Measurements from ENCODE around the gene KCNH2. TPM values are rescaled to one million over a fixed set of nuclear protein-coding genes. Genes with fewer than 3 reads are reported as not detected.
"Not testable (repeated sequence)": the region's sequence is repeated elsewhere in the genome, so short reads cannot be mapped to it uniquely, and the experiment has no call there.

KCNH2 gene
- total RNA-seq, 1 donor from 2014 or later, result 1.9 TPM

DNA sequence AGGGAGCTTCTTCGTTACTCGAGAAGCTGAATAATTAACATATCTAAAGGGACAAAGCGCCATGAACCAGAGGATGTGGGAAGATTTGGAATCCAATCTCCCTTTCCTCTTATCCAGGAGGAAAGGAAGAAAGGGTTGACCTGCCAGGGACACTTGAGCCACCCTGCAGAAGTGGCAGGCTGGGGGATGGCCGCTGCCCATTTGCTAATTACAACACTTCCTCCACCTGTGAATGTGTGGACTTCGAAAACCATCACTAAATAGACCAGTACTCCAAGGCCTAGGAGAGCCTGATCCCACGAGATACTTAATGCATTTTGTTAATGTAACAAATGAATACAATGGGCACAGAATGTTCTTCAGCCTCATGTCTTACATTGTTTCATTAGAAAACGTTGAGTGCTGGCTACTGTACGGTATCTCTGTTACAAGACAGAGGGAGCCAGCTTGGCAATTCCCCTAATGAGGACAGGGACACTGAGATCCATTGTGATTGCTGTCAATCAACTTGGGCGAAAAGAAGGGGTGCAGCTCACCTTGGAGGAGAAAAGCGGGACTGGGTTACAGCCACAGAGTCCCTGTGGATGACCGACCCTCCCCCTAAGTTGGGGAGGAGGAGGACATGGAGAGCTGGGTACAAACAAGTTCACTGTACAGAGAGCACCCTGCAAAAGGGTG lies 66.4 kb downstream of the KCNH2 start:
- TF ChIP-seq CTCF (conservative IDR thresholded peaks at IDR 0.05; ENCODE audit: low read depth, low read length), result no peak
- no peak for DNase-seq (ENCODE audit: low read depth)
- H3K4me3 ChIP-seq (ENCODE audit: low read depth, low read length), result no peak overlapping the region

DNA sequence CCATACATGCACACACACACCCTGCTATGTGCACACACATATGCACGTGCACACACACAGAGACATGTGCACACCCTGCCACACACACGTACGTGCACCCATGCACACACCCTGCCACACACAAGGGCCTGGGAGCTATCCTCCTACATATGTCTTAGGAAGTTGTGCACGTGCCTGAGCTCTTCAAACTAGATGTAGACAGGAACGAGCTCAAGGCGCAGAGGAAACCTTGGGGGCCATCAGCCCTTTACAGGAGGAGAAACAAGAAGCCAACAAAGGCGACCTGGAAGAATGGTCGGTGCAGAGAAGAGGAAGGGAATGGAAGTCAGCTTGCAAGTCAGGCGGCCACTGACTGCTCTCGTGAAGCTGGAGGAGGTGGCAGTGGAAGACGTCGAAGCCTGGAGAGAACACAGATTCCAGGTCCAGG lies 67.1 kb downstream of the KCNH2 start:
- TF ChIP-seq CTCF (conservative IDR thresholded peaks at IDR 0.05; ENCODE audit: low read depth, low read length), result no peak
- DNase-seq (ENCODE audit: low read depth), result no peak
- no peak overlapping the region for H3K4me3 ChIP-seq (ENCODE audit: low read depth, low read length)

- DNase-seq (ENCODE audit: low read depth); H3K4me3 ChIP-seq (ENCODE audit: low read depth, low read length): not testable (repeated sequence)
Observed at GRCh38 chr7:150910305-150910995, 67.7 kb downstream of the KCNH2 start.

GRCh38 chr7:150909200-150909995 lies 68.7 kb downstream of the KCNH2 start:
- no peak overlapping the region for H3K4me3 ChIP-seq (ENCODE audit: low read depth, low read length)
- TF ChIP-seq CTCF (conservative IDR thresholded peaks at IDR 0.05; ENCODE audit: low read depth, low read length), result no peak
- DNase-seq (ENCODE audit: low read depth), result no peak

DNA sequence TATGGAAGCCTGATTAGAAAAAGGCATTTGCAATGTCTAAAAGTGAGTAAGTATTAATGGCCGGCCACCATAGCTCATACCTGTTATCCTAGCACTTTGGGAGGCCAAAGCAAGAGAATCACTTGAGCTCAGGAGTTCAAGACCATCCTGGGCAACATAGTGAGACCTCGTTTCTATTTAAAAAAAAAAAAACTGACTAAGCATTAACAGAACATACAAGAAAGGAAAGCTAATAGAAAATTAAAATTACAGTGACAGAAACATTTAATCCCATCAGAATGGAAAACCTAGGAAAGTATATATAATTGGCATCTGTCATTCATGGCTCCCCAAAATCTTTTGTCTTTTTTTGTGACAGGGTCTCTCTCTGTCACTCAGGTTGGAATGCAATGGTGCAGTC lies 69.9 kb downstream of the KCNH2 start:
- no peak for TF ChIP-seq CTCF (conservative IDR thresholded peaks at IDR 0.05; ENCODE audit: low read depth, low read length)
- no peak for DNase-seq (ENCODE audit: low read depth)
- H3K4me3 ChIP-seq (ENCODE audit: low read depth, low read length), result no peak overlapping the region

DNA sequence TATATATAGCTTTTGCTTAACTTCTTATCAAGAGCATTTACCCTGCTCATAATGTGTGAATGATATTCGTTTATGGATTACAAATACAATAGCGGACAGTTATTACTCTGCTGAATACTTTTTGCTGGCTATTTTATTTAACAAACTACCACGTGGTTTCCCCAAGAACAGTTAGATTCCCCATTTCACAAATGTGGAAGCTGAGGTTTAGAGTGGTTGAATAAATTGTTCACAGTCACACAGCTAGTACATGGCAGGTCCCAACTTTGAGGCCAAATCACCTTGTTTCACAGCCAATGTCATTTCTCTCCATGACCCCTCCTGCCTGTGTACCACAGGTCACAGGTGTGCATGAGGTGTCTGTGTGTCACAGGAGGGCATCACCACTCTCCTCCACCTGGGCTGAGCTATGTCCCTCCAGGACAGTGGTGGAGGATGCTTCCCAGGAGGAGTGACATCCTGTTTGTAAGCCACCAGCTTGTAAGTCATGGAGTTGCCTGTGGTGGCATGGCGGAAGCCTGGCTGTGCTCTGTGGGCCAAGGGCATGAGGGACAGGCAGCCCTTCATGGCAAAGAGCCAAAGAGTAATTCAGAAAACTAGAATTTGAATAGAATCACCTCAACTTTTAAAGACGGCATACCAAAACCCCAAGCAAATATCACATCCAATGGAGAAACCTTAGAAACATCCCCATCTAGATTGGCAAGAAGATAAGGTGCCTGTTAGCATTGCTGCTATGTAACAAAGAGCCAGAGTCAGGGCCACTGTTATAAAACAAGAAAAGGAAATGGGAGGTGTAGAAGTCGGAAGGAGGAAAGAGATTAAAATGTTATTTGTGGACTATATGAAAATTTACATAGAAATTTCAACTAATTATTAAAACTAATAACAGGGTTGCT lies 73.9 kb downstream of the KCNH2 start:
- no peak for DNase-seq (ENCODE audit: low read depth)
- no peak overlapping the region for H3K4me3 ChIP-seq (ENCODE audit: low read depth, low read length)
- no peak for TF ChIP-seq CTCF (conservative IDR thresholded peaks at IDR 0.05; ENCODE audit: low read depth, low read length)
